ENCODE results near the gene ZNF207. TPM values are rescaled to one million over a fixed set of nuclear protein-coding genes. Genes with fewer than 3 reads are reported as not detected.

ZNF207 gene
- total and polyA plus RNA-seq, 2 of the 8 experiments (the other 6 are each of a cell fraction or from before 2014, with no cell fraction given), result 268 to 286 TPM

- no peak overlapping the region for H3K18ac ChIP-seq (ENCODE audit: extremely low read depth, low read length)
- H3K23me2 ChIP-seq (ENCODE audit: low read depth, low read length), result no peaks in the 10 kb centered on the region
- H3K4ac ChIP-seq (replicated peaks; ENCODE audit: insufficient read length, low read depth, low read length), result no peak overlapping the region
- 96% methylated on average over 5 of the region's 5 CpGs; no CpG with 5 or more reads in 1 of the 2 experiments for WGBS, 2 experiments (ENCODE audit: extremely low coverage in 1 of 2, insufficient coverage in 1 of 2, insufficient read length in 1 of 2, insufficient replicate concordance in 2 of 2, low coverage in 1 of 2, low lambda C conversion rate in 2 of 2, missing lambda C conversion rate in 1 of 2)
- H3K23ac ChIP-seq (ENCODE audit: insufficient read length), result no peak overlapping the region
- POLR2A ChIA-PET (ENCODE audit: partially characterized antibody), result interaction anchor here (1.0 to 1.6 kb wide), 3 partner anchors 10 to 18 kb away, joined by 3 to 9 read pairs (median 4); no protein-coding TSS in a partner anchor
- H3K4me2 ChIP-seq (ENCODE audit: insufficient read depth in 1 of 2, low read depth in 2 of 2, low read length in 2 of 2), result no peak overlapping the region
- H2BK20ac ChIP-seq (ENCODE audit: low read length), result no peak overlapping the region
- H2AFZ ChIP-seq (ENCODE audit: low read length), result no peak overlapping the region
- H3K4me3 ChIP-seq (ENCODE audit: extremely low read depth in 1 of 4, insufficient read depth in 2 of 4, low read depth in 3 of 4, low read length in 4 of 4), result no peak overlapping the region
- no peak overlapping the region for H2BK12ac ChIP-seq (ENCODE audit: low read depth, low read length)
- no peak for DNase-seq (ENCODE audit: low read depth in 1 of 2, low spot score in 2 of 2)
- no peak overlapping the region for H2BK15ac ChIP-seq (ENCODE audit: low read length)
- FAIRE-seq, result no peak
- no peak overlapping the region for H4K8ac ChIP-seq (ENCODE audit: extremely low read depth, insufficient read depth, low read length)
- no peak for TF ChIP-seq ZNF274 (IDR thresholded peaks at IDR 0.05; ENCODE audit: borderline replicate concordance, extremely low read depth, low read length)
- TF ChIP-seq E2F6 (IDR thresholded peaks at IDR 0.05), result no peak
- no peak for TF ChIP-seq POU5F1 (IDR thresholded peaks at IDR 0.05; ENCODE audit: low read depth, low read length)
- TF ChIP-seq CHD2 (IDR thresholded peaks at IDR 0.05; ENCODE audit: low read length), result no peak
- TF ChIP-seq TCF12 (IDR thresholded peaks at IDR 0.05; ENCODE audit: low read depth, low read length), result no peak
- no peak for TF ChIP-seq KDM5A (IDR thresholded peaks at IDR 0.05; ENCODE audit: low read length)
- TF ChIP-seq GTF2F1 (IDR thresholded peaks at IDR 0.05; ENCODE audit: borderline replicate concordance, low read depth, low read length), result no peak
- TF ChIP-seq BCL11A (IDR thresholded peaks at IDR 0.05; ENCODE audit: low read depth in 2 of 2, low read length in 2 of 2), result no peak
- no peak for TF ChIP-seq TEAD4 (IDR thresholded peaks at IDR 0.05; ENCODE audit: low read depth, low read length)
- H3K56ac ChIP-seq (replicated peaks; ENCODE audit: insufficient read length, low read depth, low read length), result no peak overlapping the region
- no peak overlapping the region for H2BK120ac ChIP-seq (replicated peaks; ENCODE audit: low read depth, low read length)
- H4K5ac ChIP-seq (ENCODE audit: insufficient read length, low read depth, low read length), result no peak overlapping the region
- no peak overlapping the region for H2BK5ac ChIP-seq (ENCODE audit: low read depth, low read length)
- CTCF ChIA-PET (ENCODE audit: partially characterized antibody), result interaction anchor here (0.6 to 1.2 kb wide), 2 partner anchors 9 to 37 kb away, joined by 3 read pairs; no protein-coding TSS in a partner anchor
- H2AK5ac ChIP-seq (ENCODE audit: low read depth, low read length), result no peak overlapping the region
- H3K36me3 ChIP-seq (ENCODE audit: control insufficient read depth in 2 of 4, insufficient read depth in 4 of 4, low read length in 3 of 4), result no peaks in the 10 kb centered on the region
- no peak overlapping the region for H3K9ac ChIP-seq (replicated peaks in 1 of 4; ENCODE audit: extremely low read depth in 1 of 4, low read depth in 3 of 4, low read length in 3 of 4)
- no peaks in the 10 kb centered on the region for H3K9me3 ChIP-seq (ENCODE audit: insufficient read depth in 2 of 2, low read depth in 1 of 2, low read length in 1 of 2)
- H3K79me2 ChIP-seq (ENCODE audit: control insufficient read depth in 1 of 2, insufficient read depth in 2 of 2, low read length in 2 of 2), result no peaks in the 10 kb centered on the region
- no peaks in the 10 kb centered on the region for H3K79me1 ChIP-seq (ENCODE audit: low read depth, low read length)
- H3K14ac ChIP-seq (ENCODE audit: insufficient read length), result no peak overlapping the region
- no peak overlapping the region for H4K91ac ChIP-seq (replicated peaks; ENCODE audit: insufficient read length, low read length)
- H3K4me1 ChIP-seq (replicated peaks in 1 of 4; ENCODE audit: control insufficient read depth in 3 of 4, insufficient read depth in 4 of 4, low read length in 3 of 4), result no peaks in the 10 kb centered on the region
- H3K27me3 ChIP-seq (replicated peaks in 1 of 4; ENCODE audit: control insufficient read depth in 3 of 4, extremely low read depth in 1 of 4, insufficient read depth in 3 of 4, low read length in 3 of 4), result no peaks in the 10 kb centered on the region
- no peaks in the 10 kb centered on the region for H4K20me1 ChIP-seq (replicated peaks in 1 of 2; ENCODE audit: control insufficient read depth in 1 of 2, insufficient read depth in 2 of 2, low read length in 2 of 2)
- H3K27ac ChIP-seq (ENCODE audit: low read depth, low read length), result no peak overlapping the region
Measured at GRCh38 chr17:32396343-32396742, 46.4 kb downstream of the ZNF207 start.
